Endodermal cell (in vitro differentiated cells): ENCODE measurements around the gene ISOC2. TPM values are rescaled to one million over a fixed set of nuclear protein-coding genes. Genes with fewer than 3 reads are reported as not detected.
A peak's percentile ranks its signal among the peaks of the same experiment; 100 is the strongest.

Experiments used
- DNase-seq: peaks from one replicate; pipeline ENCODE4 v3.0.0-alpha.2; 2017
- H3K27ac ChIP-seq: 2 replicates; pipeline ENCODE4 v1.5.1; 2013; ENCODE audit warnings: mild to moderate bottlenecking, low read depth, low read length, moderate library complexity
- H3K27me3 ChIP-seq: 2 replicates; pipeline ENCODE4 v1.6.1; 2013; ENCODE audit warnings: mild to moderate bottlenecking, low read length, moderate library complexity; ENCODE audit not compliant: insufficient read depth, control insufficient read depth, poor library complexity, severe bottlenecking
- H3K36me3 ChIP-seq: 2 replicates; pipeline ENCODE4 v1.7.0; 2013; ENCODE audit warnings: mild to moderate bottlenecking, low read length, moderate library complexity; ENCODE audit not compliant: control insufficient read depth, insufficient read depth
- H3K4me1 ChIP-seq: one replicate; pipeline ENCODE4 v1.7.0; 2013; ENCODE audit warnings: low read length; ENCODE audit not compliant: control insufficient read depth, insufficient read depth
- H3K4me3 ChIP-seq: 2 replicates; pipeline ENCODE4 v1.5.1; 2013; ENCODE audit warnings: mild to moderate bottlenecking, low read length, moderate library complexity
- H3K9ac ChIP-seq: 2 replicates; pipeline ENCODE4 v1.6.1; 2013; ENCODE audit warnings: mild to moderate bottlenecking, low read length, moderate library complexity; ENCODE audit not compliant: poor library complexity, severe bottlenecking; ENCODE audit errors: extremely low read depth
- H3K9me3 ChIP-seq: 2 replicates; pipeline ENCODE4 v1.6.1; 2013; ENCODE audit warnings: mild to moderate bottlenecking, low read length, moderate library complexity; ENCODE audit not compliant: control insufficient read depth
- H3K27ac Mint-ChIP-seq: 2 replicates; pipeline ENCODE4 v1.8.0; 2020; ENCODE audit warnings: mixed read lengths
- H3K27me3 Mint-ChIP-seq: 2 replicates; pipeline ENCODE4 v1.8.0; 2021; ENCODE audit warnings: mild to moderate bottlenecking, mixed read lengths; ENCODE audit not compliant: insufficient read depth
- H3K36me3 Mint-ChIP-seq: 2 replicates; pipeline ENCODE4 v1.8.0; 2020; ENCODE audit warnings: low read depth, mixed read lengths
- H3K4me1 Mint-ChIP-seq: 2 replicates; pipeline ENCODE4 v1.8.0; 2020; ENCODE audit warnings: mixed read lengths
- H3K4me3 Mint-ChIP-seq: 2 replicates; pipeline ENCODE4 v1.8.0; 2020; ENCODE audit warnings: mild to moderate bottlenecking, moderate library complexity, mixed read lengths
- H3K9me3 Mint-ChIP-seq: 2 replicates; pipeline ENCODE4 v1.8.0; 2020; ENCODE audit warnings: mild to moderate bottlenecking, mixed read lengths
- CTCF ChIP-seq: fragments of 200-600 bp; sonication (generic); conservative IDR thresholded peaks from 2 replicates; pipeline ENCODE4 v1.5.0; 2021; ENCODE audit warnings: antibody characterized with exemption, mild to moderate bottlenecking
- WGBS, 2 experiments: methylation state at CpG; one replicate each; pipeline versions ENCODE4 v1.1.5 to v1.1.7; 2013; ENCODE audit warnings: missing lambda C conversion rate in 2 of 2, mixed read lengths in 1 of 2; ENCODE audit not compliant: insufficient coverage in 1 of 2, insufficient read length in 1 of 2; 5-methylcytosine and 5-hydroxymethylcytosine counted together
- total RNA-seq, 2 donors: library from RNA; stranded (reverse); fragmentation: NEBNext Ultra II Directional in 1 of 2; extraction: Animal tissue kit (Norgen Biotek cat#: 25700) in 1 of 2; gene quantifications; 2 replicates in 1 of 2; 3 replicates in 1 of 2; pipeline ENCODE4 v1.2.1, GENCODE V29; 2021

Gene ISOC2
- total RNA-seq, 2 donors from 2014 or later, result 35.9 to 39.2 TPM

- H3K27me3 ChIP-seq, result no peaks in the 10 kb centered on the region
- no peaks in the 10 kb centered on the region for H3K9me3 ChIP-seq
- Mint-ChIP-seq H3K4me1 (peaks cover 18% of the 10 kb centered on the region), H3K27me3 (peaks cover 38% of the 10 kb centered on the region), H3K4me3 (peak overlapping the region; percentile 42), H3K36me3 (no peaks in the 10 kb centered on the region), H3K27ac (no peak overlapping the region), H3K9me3 (no peaks in the 10 kb centered on the region)
- 86 to 89% methylated on average over 10 to 15 of the region's 15 CpGs for WGBS, 2 experiments
- no peaks in the 10 kb centered on the region for H3K36me3 ChIP-seq
- peak; percentile 70 for DNase-seq
- peaks cover 4% of the 10 kb centered on the region for H3K4me1 ChIP-seq
- no peak for TF ChIP-seq CTCF
- H3K9ac ChIP-seq, result no peak overlapping the region
- no peak overlapping the region for H3K4me3 ChIP-seq
- no peak overlapping the region for H3K27ac ChIP-seq
Measured at GRCh38 chr19:55463583-55464031, 2.2 kb upstream of the ISOC2 start.

GRCh38 chr19:55462722-55463121 is 1.3 kb upstream of the ISOC2 start:
- Histone ChIP-seq H3K4me1 (peaks cover 4% of the 10 kb centered on the region), H3K27me3 (no peaks in the 10 kb centered on the region), H3K36me3 (no peaks in the 10 kb centered on the region), H3K9me3 (no peaks in the 10 kb centered on the region), H3K27ac (no peak overlapping the region), H3K4me3 (no peak overlapping the region), H3K9ac (no peak overlapping the region)
- 79 to 90% methylated on average over 5 to 11 of the region's 11 CpGs for WGBS, 2 experiments
- Mint-ChIP-seq H3K4me3 (peak overlapping the region; percentile 69), H3K4me1 (peaks cover 18% of the 10 kb centered on the region), H3K27ac (no peak overlapping the region), H3K27me3 (peaks cover 38% of the 10 kb centered on the region), H3K36me3 (no peaks in the 10 kb centered on the region), H3K9me3 (no peaks in the 10 kb centered on the region)
- peak; percentile 42 for TF ChIP-seq CTCF
- DNase-seq, result no peak

GRCh38 chr19:55461974-55462626 is 658 bp upstream of the ISOC2 start:
- Mint-ChIP-seq H3K9me3 (no peaks in the 10 kb centered on the region), H3K27me3 (peaks cover 38% of the 10 kb centered on the region), H3K4me1 (peaks cover 18% of the 10 kb centered on the region), H3K36me3 (no peaks in the 10 kb centered on the region), H3K27ac (peak overlapping the region; percentile 83), H3K4me3 (peak overlapping the region; percentile 69)
- no peak for DNase-seq
- Histone ChIP-seq H3K27ac (no peak overlapping the region), H3K9ac (no peak overlapping the region), H3K4me1 (peaks cover 4% of the 10 kb centered on the region), H3K27me3 (no peaks in the 10 kb centered on the region), H3K9me3 (no peaks in the 10 kb centered on the region), H3K36me3 (no peaks in the 10 kb centered on the region), H3K4me3 (peak overlapping the region; percentile 75)
- 32 to 64% methylated on average over 9 to 26 of the region's 27 CpGs for WGBS, 2 experiments
- no peak for TF ChIP-seq CTCF
